ENCODE results near the gene EPS8L2. TPM values are rescaled to one million over a fixed set of nuclear protein-coding genes. Genes with fewer than 3 reads are reported as not detected.

EPS8L2 gene
- total and polyA plus RNA-seq, 2 of the 13 experiments (the other 11 are each of a cell fraction or from before 2014, with no cell fraction given) = 89.3 to 416 TPM

DNA sequence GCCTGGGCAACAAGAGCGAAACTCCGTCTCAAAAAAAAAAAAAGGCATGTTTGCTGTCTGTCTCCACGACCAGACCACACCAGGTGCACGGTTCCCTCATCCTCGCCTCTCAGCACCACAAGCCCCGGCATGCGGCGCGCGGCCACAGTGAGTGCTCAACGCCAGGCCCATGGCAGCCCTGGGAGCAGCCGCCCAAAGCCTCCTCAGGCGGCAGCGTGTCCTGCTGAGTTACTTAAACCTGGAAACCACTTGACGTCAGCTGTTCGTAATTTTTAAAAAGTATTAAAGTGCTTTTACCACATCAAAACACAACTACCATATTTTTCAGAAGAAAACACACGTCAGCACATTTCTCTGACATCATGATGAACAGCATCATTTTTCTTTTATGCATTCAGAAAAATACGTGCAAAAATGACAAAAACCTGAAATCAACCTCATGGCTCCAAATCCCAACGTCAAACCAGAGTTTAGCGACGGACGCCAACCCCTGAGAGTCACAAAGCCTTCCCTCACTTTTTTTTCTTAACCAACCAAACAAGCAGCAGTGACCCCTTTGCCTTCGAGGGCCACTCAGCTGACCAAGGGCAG lies 13.1 kb upstream of the EPS8L2 start:
- peaks cover 15 to 30% of the 10 kb centered on the region in 2 experiments for H3K36me3 ChIP-seq (replicated peaks in 1 of 2; ENCODE audit: control insufficient read depth in 1 of 2, insufficient read depth in 2 of 2, low read length in 2 of 2)
- H2AFZ ChIP-seq (ENCODE audit: low read length) = no peak overlapping the region
- H3K9ac ChIP-seq (ENCODE audit: insufficient read depth, low read depth, low read length) = peak overlapping the region; percentile 46; the same call in 1 of the 2 replicates
- H3K4me2 ChIP-seq (ENCODE audit: low read depth, low read length) = peak overlapping the region; percentile 64
- H3K27me3 ChIP-seq (ENCODE audit: control insufficient read depth in 1 of 2, insufficient read depth in 2 of 2, low read length in 2 of 2) = no peaks in the 10 kb centered on the region; a peak in 1 of 5 replicates
- CTCF ChIA-PET (ENCODE audit: low intra/inter-chr PET ratio, low total read pairs) = no interaction called here
- ATAC-seq = no peak
- in situ Hi-C loops (cut with HindIII; ENCODE audit: extremely low pct_ligation_motif_present, low pct_unique_long_range_greater_than_20kb) (no loop called here), intact Hi-C loops (cut with micrococcal nuclease; ENCODE audit: unreplicated experiment) (no loop called here)
- peaks cover 42% of the 10 kb centered on the region for H3K4me1 ChIP-seq (ENCODE audit: insufficient read depth, low read length)
- TSS peak; percentile 43 for BruUV-seq (replicated peaks)
- WGBS (ENCODE audit: low lambda C conversion rate) = 91% methylated on average over 23 of the region's 23 CpGs
- 0 out of 2 replicates have a peak, but pooled peaks have one; percentile 11 for TF ChIP-seq RBFOX2 (IDR thresholded peaks at IDR 0.05; ENCODE audit: low read depth, low read length)
- TF ChIP-seq MEIS2 (CRISPR knock-in tag; IDR thresholded peaks at IDR 0.05) = no peak
- TF ChIP-seq SNAI1 (CRISPR knock-in tag; IDR thresholded peaks at IDR 0.05; ENCODE audit: borderline replicate concordance) = no peak
- no peak for TF ChIP-seq ATF7-NPFF (CRISPR knock-in tag; IDR thresholded peaks at IDR 0.05; ENCODE audit: low read depth)
- TF ChIP-seq PCBP1 (IDR thresholded peaks at IDR 0.05; ENCODE audit: borderline replicate concordance, low read depth, low read length) = no peak
- TF ChIP-seq MAFF (IDR thresholded peaks at IDR 0.05; ENCODE audit: low read depth, low read length) = peak; percentile 80
- TF ChIP-seq SRSF4 (IDR thresholded peaks at IDR 0.05; ENCODE audit: low read depth, low read length, poor library complexity, severe bottlenecking) = no peak
- no peak for TF ChIP-seq PHF20 (CRISPR knock-in tag; IDR thresholded peaks at IDR 0.05)
- TF ChIP-seq ZNF101 (CRISPR knock-in tag; IDR thresholded peaks at IDR 0.05; ENCODE audit: borderline replicate concordance, low read depth) = no peak
- TF ChIP-seq MAFK (conservative IDR thresholded peaks at IDR 0.05 in 1 of 2, IDR thresholded peaks at IDR 0.05 in 1 of 2; ENCODE audit: low read length in 2 of 2) = peak; percentile 79 to 87
- TF ChIP-seq POLR2AphosphoS5 (IDR thresholded peaks at IDR 0.05; ENCODE audit: low read depth, low read length) = no peak
- TF ChIP-seq CBX2 (IDR thresholded peaks at IDR 0.05; ENCODE audit: low read depth, low read length) = no peak
- TF ChIP-seq CBX2 (CRISPR knock-in tag; IDR thresholded peaks at IDR 0.05; ENCODE audit: low read depth) = no peak
- no peak for TF ChIP-seq SMC3 (IDR thresholded peaks at IDR 0.05; ENCODE audit: low read length)
- FAIRE-seq = no peak
- H3K27ac ChIP-seq (ENCODE audit: extremely low read length, insufficient read depth, low read length) = no peak overlapping the region
- DNase-seq (ENCODE audit: low spot score) = no peak
- POLR2A ChIA-PET = interaction anchor here (1.2 kb wide), 1 partner anchor 14 kb away, joined by 4 read pairs; no protein-coding TSS in a partner anchor
- peak overlapping the region in 1 of 3 experiments; percentile 87; a peak in 2 of 6 replicates for H3K4me3 ChIP-seq (replicated peaks in 1 of 3; ENCODE audit: insufficient read depth in 1 of 3, low read depth in 2 of 3, low read length in 3 of 3)
- H3K79me2 ChIP-seq (ENCODE audit: insufficient read depth, low read length) = peaks cover 47% of the 10 kb centered on the region
- H4K20me1 ChIP-seq (ENCODE audit: insufficient read depth, low read length) = no peaks in the 10 kb centered on the region; the same call in 1 of the 2 replicates
- H3K9me3 ChIP-seq (ENCODE audit: low read length) = no peaks in the 10 kb centered on the region

All from HepG2 (cell line).